H1 (cell line): ENCODE data around the gene GID4. TPM values are rescaled to one million over a fixed set of nuclear protein-coding genes. Genes with fewer than 3 reads are reported as not detected.

Experiments
- CTCF ChIA-PET: fragments of 300-600 bp; sonication (Branson Sonifier 250); formaldehyde crosslinking; loops from one replicate; lab custom pipeline; 2021; ENCODE audit not compliant: partially characterized antibody; lab: Charles Lee
- POLR2A ChIA-PET: fragments of 300-600 bp; sonication (Branson Sonifier 250); formaldehyde crosslinking; loops from one replicate; lab custom pipeline; 2021; ENCODE audit warnings: inconsistent platforms; ENCODE audit not compliant: partially characterized antibody; lab: Charles Lee
- DNase-seq, 2 experiments: peaks; one replicate each; pipeline versions ENCODE4 v3.0.0 to v3.0.0-alpha.2; 2010 to 2022; ENCODE audit warnings: low spot score in 2 of 2, low read depth in 1 of 2, mixed read lengths in 1 of 2
- FAIRE-seq: peaks from 2 replicates; lab custom pipeline; 2011; peaks lifted over from hg19 to GRCh38; lab: Jason Lieb, UNC
- H2AFZ ChIP-seq: 2 replicates; pipeline ENCODE4 v1.8.1; 2012; ENCODE audit warnings: low read length, inconsistent platforms
- H2AK5ac ChIP-seq: 2 replicates; pipeline ENCODE4 v1.6.1; 2013; ENCODE audit warnings: low read depth, low read length
- H2BK120ac ChIP-seq: replicated peaks from 2 replicates; pipeline ENCODE3; 2013; ENCODE audit warnings: low read depth, low read length, inconsistent platforms
- H2BK12ac ChIP-seq: 2 replicates; pipeline ENCODE4 v1.6.1; 2013; ENCODE audit warnings: low read depth, low read length
- H2BK15ac ChIP-seq: 2 replicates; pipeline ENCODE4 v1.6.1; 2013; ENCODE audit warnings: low read length
- H2BK20ac ChIP-seq: 2 replicates; pipeline ENCODE4 v1.6.1; 2013; ENCODE audit warnings: low read length
- H2BK5ac ChIP-seq: 2 replicates; pipeline ENCODE4 v1.6.1; 2013; ENCODE audit warnings: low read depth, low read length
- H3K14ac ChIP-seq: 2 replicates; pipeline ENCODE4 v1.6.1; 2013; ENCODE audit warnings: inconsistent platforms; ENCODE audit not compliant: insufficient read length
- H3K18ac ChIP-seq: 2 replicates; pipeline ENCODE4 v1.6.1; 2013; ENCODE audit warnings: low read length; ENCODE audit errors: extremely low read depth
- H3K23ac ChIP-seq: 2 replicates; pipeline ENCODE4 v1.6.1; 2013; ENCODE audit warnings: inconsistent platforms; ENCODE audit not compliant: insufficient read length
- H3K23me2 ChIP-seq: 2 replicates; pipeline ENCODE4 v1.6.1; 2013; ENCODE audit warnings: low read depth, low read length
- H3K27ac ChIP-seq: 2 replicates; pipeline ENCODE4 v1.6.1; 2011; ENCODE audit warnings: low read depth, low read length, inconsistent platforms
- H3K27me3 ChIP-seq, 4 experiments: replicated peaks in 1 of 4; 1 replicate in 1 of 4; 2 replicates in 3 of 4; pipeline versions ENCODE4 v1.6.1 to v1.8.1; 2011 to 2013; ENCODE audit warnings: low read length in 3 of 4, mild to moderate bottlenecking in 3 of 4, inconsistent platforms in 2 of 4, mixed read lengths in 2 of 4, moderate library complexity in 1 of 4; ENCODE audit not compliant: control insufficient read depth in 3 of 4, insufficient read depth in 3 of 4; ENCODE audit errors: extremely low read depth in 1 of 4
- H3K36me3 ChIP-seq, 4 experiments: 2 replicates each; pipeline versions ENCODE4 v1.6.1 to v1.8.1; 2011 to 2013; ENCODE audit warnings: mild to moderate bottlenecking in 4 of 4, low read length in 3 of 4, moderate library complexity in 2 of 4, control low read depth in 1 of 4, inconsistent platforms in 1 of 4; ENCODE audit not compliant: insufficient read depth in 4 of 4, control insufficient read depth in 2 of 4
- H3K4ac ChIP-seq: replicated peaks from 2 replicates; pipeline ENCODE3; 2013; ENCODE audit warnings: low read length, low read depth, mixed read lengths, inconsistent platforms; ENCODE audit not compliant: insufficient read length
- H3K4me1 ChIP-seq, 4 experiments: replicated peaks in 1 of 4; 1 replicate in 1 of 4; 2 replicates in 3 of 4; pipeline versions ENCODE4 v1.6.1 to v1.8.1; 2011 to 2013; ENCODE audit warnings: low read length in 3 of 4, inconsistent platforms in 2 of 4, mixed read lengths in 1 of 4; ENCODE audit not compliant: insufficient read depth in 4 of 4, control insufficient read depth in 3 of 4
- H3K4me2 ChIP-seq, 2 experiments: 2 replicates each; pipeline versions ENCODE4 v1.6.1 to v1.8.1; 2011 to 2013; ENCODE audit warnings: low read depth in 2 of 2, low read length in 2 of 2, control low read depth in 1 of 2, inconsistent platforms in 1 of 2, mild to moderate bottlenecking in 1 of 2; ENCODE audit not compliant: insufficient read depth in 1 of 2
- H3K4me3 ChIP-seq, 4 experiments: fragments of 200-600, 300-600 bp in 1 of 4; sonication (generic), shearing (Covaris generic), sonication (Bioruptor Twin) in 1 of 4; 2 replicates each; pipeline versions ENCODE4 v1.5.1 to v1.8.1; 2011 to 2016; ENCODE audit warnings: low read length in 4 of 4, low read depth in 3 of 4, control low read depth in 2 of 4, inconsistent platforms in 2 of 4, mild to moderate bottlenecking in 2 of 4, mixed read lengths in 1 of 4, moderate library complexity in 1 of 4; ENCODE audit not compliant: insufficient read depth in 2 of 4; ENCODE audit errors: extremely low read depth in 1 of 4
- H3K56ac ChIP-seq: replicated peaks from 2 replicates; pipeline ENCODE3; 2013; ENCODE audit warnings: low read depth, mild to moderate bottlenecking, mixed read lengths, low read length, inconsistent platforms; ENCODE audit not compliant: insufficient read length
- H3K79me1 ChIP-seq: 2 replicates; pipeline ENCODE4 v1.6.1; 2013; ENCODE audit warnings: low read depth, low read length, control low read depth
- H3K79me2 ChIP-seq, 2 experiments: 2 replicates each; pipeline versions ENCODE4 v1.6.1 to v1.8.1; 2012 to 2013; ENCODE audit warnings: low read length in 2 of 2, mild to moderate bottlenecking in 2 of 2, inconsistent platforms in 1 of 2; ENCODE audit not compliant: insufficient read depth in 2 of 2, control insufficient read depth in 1 of 2
- H3K9ac ChIP-seq, 4 experiments: replicated peaks in 1 of 4; 1 replicate in 1 of 4; 2 replicates in 3 of 4; pipeline versions ENCODE4 v1.6.1 to v1.8.1; 2011 to 2013; ENCODE audit warnings: low read depth in 3 of 4, low read length in 3 of 4, control low read depth in 2 of 4, mild to moderate bottlenecking in 2 of 4, moderate library complexity in 2 of 4, inconsistent platforms in 1 of 4; ENCODE audit errors: extremely low read depth in 1 of 4
- H3K9me3 ChIP-seq, 2 experiments: 2 replicates each; pipeline versions ENCODE4 v1.6.1 to v1.8.1; 2012 to 2013; ENCODE audit warnings: mild to moderate bottlenecking in 2 of 2, moderate library complexity in 2 of 2, control low read depth in 1 of 2, inconsistent platforms in 1 of 2, low read depth in 1 of 2, low read length in 1 of 2, mixed read lengths in 1 of 2; ENCODE audit not compliant: insufficient read depth in 2 of 2
- H4K20me1 ChIP-seq, 2 experiments: replicated peaks in 1 of 2; 2 replicates each; pipeline versions ENCODE3 to v1.8.1; 2011 to 2013; ENCODE audit warnings: inconsistent platforms in 2 of 2, low read length in 2 of 2, mild to moderate bottlenecking in 1 of 2; ENCODE audit not compliant: insufficient read depth in 2 of 2, control insufficient read depth in 1 of 2
- H4K5ac ChIP-seq: 2 replicates; pipeline ENCODE4 v1.6.1; 2013; ENCODE audit warnings: low read length, low read depth, mixed read lengths, inconsistent platforms; ENCODE audit not compliant: insufficient read length
- H4K8ac ChIP-seq: 2 replicates; pipeline ENCODE4 v1.8.0; 2013; ENCODE audit warnings: mild to moderate bottlenecking, moderate library complexity, low read length, inconsistent platforms; ENCODE audit not compliant: insufficient read depth; ENCODE audit errors: extremely low read depth
- H4K91ac ChIP-seq: replicated peaks from 2 replicates; pipeline ENCODE3; 2013; ENCODE audit warnings: low read length, mixed read lengths, inconsistent platforms; ENCODE audit not compliant: insufficient read length
- CHD2 ChIP-seq: IDR thresholded peaks from 2 replicates; pipeline ENCODE4 v1.6.1; 2012; ENCODE audit warnings: low read length, improper control_type of control experiment
- CREB1 ChIP-seq: IDR thresholded peaks from 2 replicates; pipeline ENCODE4 v1.6.1; 2012; ENCODE audit warnings: inconsistent platforms
- HDAC2 ChIP-seq, 2 experiments: fragments of 300-600 bp in 1 of 2; sonication (generic) in 1 of 2; IDR thresholded peaks; 2 replicates each; pipeline ENCODE4 v1.6.1; 2011 to 2012; ENCODE audit warnings: low read depth in 2 of 2, low read length in 2 of 2, mild to moderate bottlenecking in 2 of 2, moderate library complexity in 2 of 2, borderline replicate concordance in 1 of 2, inconsistent platforms in 1 of 2
- JUN ChIP-seq: IDR thresholded peaks from 2 replicates; pipeline ENCODE4 v1.6.1; 2011; ENCODE audit warnings: low read depth, mild to moderate bottlenecking, improper control_type of control experiment, low read length
- RFX5 ChIP-seq: IDR thresholded peaks from 2 replicates; pipeline ENCODE4 v1.6.1; 2011; ENCODE audit warnings: low read depth, low read length, improper control_type of control experiment, borderline replicate concordance
- SAP30 ChIP-seq: fragments of 300-600 bp; sonication (generic); IDR thresholded peaks from 2 replicates; pipeline ENCODE4 v1.7.1; 2012; ENCODE audit warnings: low read length, moderate library complexity, mild to moderate bottlenecking, inconsistent platforms; ENCODE audit not compliant: insufficient read depth, insufficient replicate concordance
- TCF12 ChIP-seq: IDR thresholded peaks from 2 replicates; pipeline ENCODE4 v1.6.1; 2011; ENCODE audit warnings: low read depth, mild to moderate bottlenecking, low read length
- WGBS, 2 experiments: shearing (Covaris generic) in 1 of 2; methylation state at CpG; one replicate each; pipeline versions ENCODE4 v1.1.6 to v1.1.7; 2013 to 2015; ENCODE audit warnings: low lambda C conversion rate in 2 of 2, mixed read lengths in 2 of 2, inconsistent platforms in 1 of 2, low coverage in 1 of 2, missing lambda C conversion rate in 1 of 2; ENCODE audit not compliant: insufficient replicate concordance in 2 of 2, insufficient coverage in 1 of 2, insufficient read length in 1 of 2; ENCODE audit errors: extremely low coverage in 1 of 2, missing lambda C conversion rate in 1 of 2; 5-methylcytosine and 5-hydroxymethylcytosine counted together
- polyA plus RNA-seq, 7 experiments: library from polyadenylated mRNA; depleted of rRNA in 3 of 7; stranded (reverse) in 5 of 7; unstranded in 2 of 7; fragments of >200 nt in 5 of 7; fragments of 200-250 nt in 2 of 7; gene quantifications; 1 replicate in 5 of 7; 2 replicates in 1 of 7; 4 replicates in 1 of 7; pipeline versions ENCODE4 v1.2.1 to v1.2.3, GENCODE V29; 2011 to 2013; ENCODE audit warnings: missing spikeins in 2 of 7, mixed read lengths in 2 of 7
- total RNA-seq: library from RNA; stranded (reverse); fragmentation: NEBNext Ultra II Directional; extraction: Animal tissue kit (Norgen Biotek cat#: 25700); gene quantifications from 2 replicates; pipeline ENCODE4 v1.2.1, GENCODE V29; 2021
- TF ChIP-seq, protein P1 (sequence below): IDR thresholded peaks from 2 replicates; pipeline ENCODE4 v1.6.1; 2011; ENCODE audit warnings: low read length, improper control_type of control experiment

GID4 gene
- total and polyA plus RNA-seq, 2 of the 8 experiments (the other 6 are each of a cell fraction or from before 2014, with no cell fraction given): 5.6 to 15.0 TPM

- H3K4me3 ChIP-seq: no peak overlapping the region
- WGBS, 2 experiments: 94% methylated on average over 6 of the region's 7 CpGs; no CpG with 5 or more reads in 1 of the 2 experiments
- H3K9ac ChIP-seq: no peak overlapping the region
- no peak overlapping the region for H4K91ac ChIP-seq
- H2BK5ac ChIP-seq: no peak overlapping the region
- H4K20me1 ChIP-seq: no peaks in the 10 kb centered on the region
- no peaks in the 10 kb centered on the region for H3K27me3 ChIP-seq
- no peaks in the 10 kb centered on the region for H3K79me2 ChIP-seq
- H2AFZ ChIP-seq: no peak overlapping the region
- H3K14ac ChIP-seq: no peak overlapping the region
- FAIRE-seq: no peak
- H3K36me3 ChIP-seq: peaks cover 0 to 4% (median 0%) of the 10 kb centered on the region in 4 experiments; a peak in 1 of 8 replicates
- H2BK15ac ChIP-seq: no peak overlapping the region
- TF ChIP-seq CREB1: no peak
- no peak for TF ChIP-seq SAP30
- no peak for TF ChIP-seq HDAC2 (IDR thresholded peaks at IDR 0.05; ENCODE audit: borderline replicate concordance in 1 of 2, low read depth in 2 of 2, low read length in 2 of 2)
- no peak for TF ChIP-seq TCF12
- no peak for TF ChIP-seq CHD2
- TF ChIP-seq, protein P1, sequence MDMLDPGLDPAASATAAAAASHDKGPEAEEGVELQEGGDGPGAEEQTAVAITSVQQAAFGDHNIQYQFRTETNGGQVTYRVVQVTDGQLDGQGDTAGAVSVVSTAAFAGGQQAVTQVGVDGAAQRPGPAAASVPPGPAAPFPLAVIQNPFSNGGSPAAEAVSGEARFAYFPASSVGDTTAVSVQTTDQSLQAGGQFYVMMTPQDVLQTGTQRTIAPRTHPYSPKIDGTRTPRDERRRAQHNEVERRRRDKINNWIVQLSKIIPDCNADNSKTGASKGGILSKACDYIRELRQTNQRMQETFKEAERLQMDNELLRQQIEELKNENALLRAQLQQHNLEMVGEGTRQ: no peak
- TF ChIP-seq JUN: no peak
- no peak for TF ChIP-seq RFX5
- TF ChIP-seq, all 59 proteins: peak for 0
- ChIA-PET POLR2A (interaction anchor here (1.3 to 4.4 kb wide), 2 partner anchors 11 to 14 kb away, joined by 3 to 17 read pairs; no protein-coding TSS in a partner anchor), CTCF (interaction anchor here (0.6 to 2.7 kb wide), 2 partner anchors 25 to 88 kb away, joined by 4 to 18 read pairs; no protein-coding TSS in a partner anchor)
- Histone ChIP-seq H4K5ac (no peak overlapping the region), H3K9me3 (peaks cover 10 to 20% of the 10 kb centered on the region in 2 experiments), H3K23me2 (no peaks in the 10 kb centered on the region), H3K79me1 (no peaks in the 10 kb centered on the region), H3K23ac (no peak overlapping the region), H3K56ac (no peak overlapping the region), H2BK120ac (no peak overlapping the region), H2AK5ac (no peak overlapping the region), H3K4me1 (peaks cover 0 to 7% (median 3%) of the 10 kb centered on the region in 4 experiments; a peak in 3 of 7 replicates), H3K4me2 (no peak overlapping the region), H3K4ac (no peak overlapping the region), H3K27ac (no peak overlapping the region), H4K8ac (no peak overlapping the region), H3K18ac (no peak overlapping the region), H2BK12ac (no peak overlapping the region), H2BK20ac (no peak overlapping the region)
- DNase-seq: no peak
Observed at GRCh38 chr17:18115517-18115916, 76.3 kb downstream of the GID4 start.
